H1 (cell line): ENCODE results near the gene MYL3. TPM values are rescaled to one million over a fixed set of nuclear protein-coding genes. Genes with fewer than 3 reads are reported as not detected.

Experiments used
- CTCF ChIA-PET: fragments of 300-600 bp; sonication (Branson Sonifier 250); formaldehyde crosslinking; loops from one replicate; lab custom pipeline; 2021; ENCODE audit not compliant: partially characterized antibody; lab: Charles Lee
- POLR2A ChIA-PET: fragments of 300-600 bp; sonication (Branson Sonifier 250); formaldehyde crosslinking; loops from one replicate; lab custom pipeline; 2021; ENCODE audit warnings: inconsistent platforms; ENCODE audit not compliant: partially characterized antibody; lab: Charles Lee
- DNase-seq, 2 experiments: peaks; one replicate each; pipeline versions ENCODE4 v3.0.0 to v3.0.0-alpha.2; 2010 to 2022; ENCODE audit warnings: low spot score in 2 of 2, low read depth in 1 of 2, mixed read lengths in 1 of 2
- FAIRE-seq: peaks from 2 replicates; lab custom pipeline; 2011; peaks lifted over from hg19 to GRCh38; lab: Jason Lieb, UNC
- H2AFZ ChIP-seq: 2 replicates; pipeline ENCODE4 v1.8.1; 2012; ENCODE audit warnings: low read length, inconsistent platforms
- H2AK5ac ChIP-seq: 2 replicates; pipeline ENCODE4 v1.6.1; 2013; ENCODE audit warnings: low read depth, low read length
- H2BK120ac ChIP-seq: replicated peaks from 2 replicates; pipeline ENCODE3; 2013; ENCODE audit warnings: low read depth, low read length, inconsistent platforms
- H2BK12ac ChIP-seq: 2 replicates; pipeline ENCODE4 v1.6.1; 2013; ENCODE audit warnings: low read depth, low read length
- H2BK15ac ChIP-seq: 2 replicates; pipeline ENCODE4 v1.6.1; 2013; ENCODE audit warnings: low read length
- H2BK20ac ChIP-seq: 2 replicates; pipeline ENCODE4 v1.6.1; 2013; ENCODE audit warnings: low read length
- H2BK5ac ChIP-seq: 2 replicates; pipeline ENCODE4 v1.6.1; 2013; ENCODE audit warnings: low read depth, low read length
- H3K14ac ChIP-seq: 2 replicates; pipeline ENCODE4 v1.6.1; 2013; ENCODE audit warnings: inconsistent platforms; ENCODE audit not compliant: insufficient read length
- H3K18ac ChIP-seq: 2 replicates; pipeline ENCODE4 v1.6.1; 2013; ENCODE audit warnings: low read length; ENCODE audit errors: extremely low read depth
- H3K23ac ChIP-seq: 2 replicates; pipeline ENCODE4 v1.6.1; 2013; ENCODE audit warnings: inconsistent platforms; ENCODE audit not compliant: insufficient read length
- H3K23me2 ChIP-seq: 2 replicates; pipeline ENCODE4 v1.6.1; 2013; ENCODE audit warnings: low read depth, low read length
- H3K27ac ChIP-seq: 2 replicates; pipeline ENCODE4 v1.6.1; 2011; ENCODE audit warnings: low read depth, low read length, inconsistent platforms
- H3K27me3 ChIP-seq, 4 experiments: replicated peaks in 1 of 4; 1 replicate in 1 of 4; 2 replicates in 3 of 4; pipeline versions ENCODE4 v1.6.1 to v1.8.1; 2011 to 2013; ENCODE audit warnings: low read length in 3 of 4, mild to moderate bottlenecking in 3 of 4, inconsistent platforms in 2 of 4, mixed read lengths in 2 of 4, moderate library complexity in 1 of 4; ENCODE audit not compliant: control insufficient read depth in 3 of 4, insufficient read depth in 3 of 4; ENCODE audit errors: extremely low read depth in 1 of 4
- H3K36me3 ChIP-seq, 4 experiments: 2 replicates each; pipeline versions ENCODE4 v1.6.1 to v1.8.1; 2011 to 2013; ENCODE audit warnings: mild to moderate bottlenecking in 4 of 4, low read length in 3 of 4, moderate library complexity in 2 of 4, control low read depth in 1 of 4, inconsistent platforms in 1 of 4; ENCODE audit not compliant: insufficient read depth in 4 of 4, control insufficient read depth in 2 of 4
- H3K4ac ChIP-seq: replicated peaks from 2 replicates; pipeline ENCODE3; 2013; ENCODE audit warnings: low read length, low read depth, mixed read lengths, inconsistent platforms; ENCODE audit not compliant: insufficient read length
- H3K4me1 ChIP-seq, 4 experiments: replicated peaks in 1 of 4; 1 replicate in 1 of 4; 2 replicates in 3 of 4; pipeline versions ENCODE4 v1.6.1 to v1.8.1; 2011 to 2013; ENCODE audit warnings: low read length in 3 of 4, inconsistent platforms in 2 of 4, mixed read lengths in 1 of 4; ENCODE audit not compliant: insufficient read depth in 4 of 4, control insufficient read depth in 3 of 4
- H3K4me2 ChIP-seq, 2 experiments: 2 replicates each; pipeline versions ENCODE4 v1.6.1 to v1.8.1; 2011 to 2013; ENCODE audit warnings: low read depth in 2 of 2, low read length in 2 of 2, control low read depth in 1 of 2, inconsistent platforms in 1 of 2, mild to moderate bottlenecking in 1 of 2; ENCODE audit not compliant: insufficient read depth in 1 of 2
- H3K4me3 ChIP-seq, 4 experiments: fragments of 200-600, 300-600 bp in 1 of 4; sonication (generic), shearing (Covaris generic), sonication (Bioruptor Twin) in 1 of 4; 2 replicates each; pipeline versions ENCODE4 v1.5.1 to v1.8.1; 2011 to 2016; ENCODE audit warnings: low read length in 4 of 4, low read depth in 3 of 4, control low read depth in 2 of 4, inconsistent platforms in 2 of 4, mild to moderate bottlenecking in 2 of 4, mixed read lengths in 1 of 4, moderate library complexity in 1 of 4; ENCODE audit not compliant: insufficient read depth in 2 of 4; ENCODE audit errors: extremely low read depth in 1 of 4
- H3K56ac ChIP-seq: replicated peaks from 2 replicates; pipeline ENCODE3; 2013; ENCODE audit warnings: low read depth, mild to moderate bottlenecking, mixed read lengths, low read length, inconsistent platforms; ENCODE audit not compliant: insufficient read length
- H3K79me1 ChIP-seq: 2 replicates; pipeline ENCODE4 v1.6.1; 2013; ENCODE audit warnings: low read depth, low read length, control low read depth
- H3K79me2 ChIP-seq, 2 experiments: 2 replicates each; pipeline versions ENCODE4 v1.6.1 to v1.8.1; 2012 to 2013; ENCODE audit warnings: low read length in 2 of 2, mild to moderate bottlenecking in 2 of 2, inconsistent platforms in 1 of 2; ENCODE audit not compliant: insufficient read depth in 2 of 2, control insufficient read depth in 1 of 2
- H3K9ac ChIP-seq, 4 experiments: replicated peaks in 1 of 4; 1 replicate in 1 of 4; 2 replicates in 3 of 4; pipeline versions ENCODE4 v1.6.1 to v1.8.1; 2011 to 2013; ENCODE audit warnings: low read depth in 3 of 4, low read length in 3 of 4, control low read depth in 2 of 4, mild to moderate bottlenecking in 2 of 4, moderate library complexity in 2 of 4, inconsistent platforms in 1 of 4; ENCODE audit errors: extremely low read depth in 1 of 4
- H3K9me3 ChIP-seq, 2 experiments: 2 replicates each; pipeline versions ENCODE4 v1.6.1 to v1.8.1; 2012 to 2013; ENCODE audit warnings: mild to moderate bottlenecking in 2 of 2, moderate library complexity in 2 of 2, control low read depth in 1 of 2, inconsistent platforms in 1 of 2, low read depth in 1 of 2, low read length in 1 of 2, mixed read lengths in 1 of 2; ENCODE audit not compliant: insufficient read depth in 2 of 2
- H4K20me1 ChIP-seq, 2 experiments: replicated peaks in 1 of 2; 2 replicates each; pipeline versions ENCODE3 to v1.8.1; 2011 to 2013; ENCODE audit warnings: inconsistent platforms in 2 of 2, low read length in 2 of 2, mild to moderate bottlenecking in 1 of 2; ENCODE audit not compliant: insufficient read depth in 2 of 2, control insufficient read depth in 1 of 2
- H4K5ac ChIP-seq: 2 replicates; pipeline ENCODE4 v1.6.1; 2013; ENCODE audit warnings: low read length, low read depth, mixed read lengths, inconsistent platforms; ENCODE audit not compliant: insufficient read length
- H4K8ac ChIP-seq: 2 replicates; pipeline ENCODE4 v1.8.0; 2013; ENCODE audit warnings: mild to moderate bottlenecking, moderate library complexity, low read length, inconsistent platforms; ENCODE audit not compliant: insufficient read depth; ENCODE audit errors: extremely low read depth
- H4K91ac ChIP-seq: replicated peaks from 2 replicates; pipeline ENCODE3; 2013; ENCODE audit warnings: low read length, mixed read lengths, inconsistent platforms; ENCODE audit not compliant: insufficient read length
- CHD2 ChIP-seq: IDR thresholded peaks from 2 replicates; pipeline ENCODE4 v1.6.1; 2012; ENCODE audit warnings: low read length, improper control_type of control experiment
- EGR1 ChIP-seq: IDR thresholded peaks from 2 replicates; pipeline ENCODE4 v1.6.1; 2011; ENCODE audit warnings: low read depth, low read length, borderline replicate concordance
- EZH2 ChIP-seq: fragments of 200-600 bp; sonication (generic); IDR thresholded peaks from 2 replicates; pipeline ENCODE4 v1.7.1; 2012; ENCODE audit warnings: low read depth, mild to moderate bottlenecking, moderate library complexity, low read length, inconsistent platforms; ENCODE audit not compliant: severe bottlenecking
- HDAC2 ChIP-seq, 2 experiments: fragments of 300-600 bp in 1 of 2; sonication (generic) in 1 of 2; IDR thresholded peaks; 2 replicates each; pipeline ENCODE4 v1.6.1; 2011 to 2012; ENCODE audit warnings: low read depth in 2 of 2, low read length in 2 of 2, mild to moderate bottlenecking in 2 of 2, moderate library complexity in 2 of 2, borderline replicate concordance in 1 of 2, inconsistent platforms in 1 of 2
- MAFK ChIP-seq: IDR thresholded peaks from 2 replicates; pipeline ENCODE4 v1.6.1; 2012; ENCODE audit warnings: low read depth, mild to moderate bottlenecking, improper control_type of control experiment, low read length
- RNF2 ChIP-seq: fragments of 200-900, 300-1000 bp; sonication (generic); IDR thresholded peaks from 2 replicates; pipeline ENCODE4 v1.7.1; 2016; ENCODE audit warnings: borderline replicate concordance, low read depth, mild to moderate bottlenecking, antibody characterized with exemption, low read length; ENCODE audit not compliant: poor library complexity, severe bottlenecking; ENCODE audit errors: missing control alignments
- SAP30 ChIP-seq: fragments of 300-600 bp; sonication (generic); IDR thresholded peaks from 2 replicates; pipeline ENCODE4 v1.7.1; 2012; ENCODE audit warnings: low read length, moderate library complexity, mild to moderate bottlenecking, inconsistent platforms; ENCODE audit not compliant: insufficient read depth, insufficient replicate concordance
- SP4 ChIP-seq: IDR thresholded peaks from 2 replicates; pipeline ENCODE4 v1.6.1; 2012; ENCODE audit warnings: low read length, inconsistent platforms
- TAF1 ChIP-seq: IDR thresholded peaks from 2 replicates; pipeline ENCODE4 v1.6.1; 2011; ENCODE audit warnings: mild to moderate bottlenecking, low read depth, low read length
- WGBS, 2 experiments: shearing (Covaris generic) in 1 of 2; methylation state at CpG; one replicate each; pipeline versions ENCODE4 v1.1.6 to v1.1.7; 2013 to 2015; ENCODE audit warnings: low lambda C conversion rate in 2 of 2, mixed read lengths in 2 of 2, inconsistent platforms in 1 of 2, low coverage in 1 of 2, missing lambda C conversion rate in 1 of 2; ENCODE audit not compliant: insufficient replicate concordance in 2 of 2, insufficient coverage in 1 of 2, insufficient read length in 1 of 2; ENCODE audit errors: extremely low coverage in 1 of 2, missing lambda C conversion rate in 1 of 2; 5-methylcytosine and 5-hydroxymethylcytosine counted together
- polyA plus RNA-seq, 7 experiments: library from polyadenylated mRNA; depleted of rRNA in 3 of 7; stranded (reverse) in 5 of 7; unstranded in 2 of 7; fragments of >200 nt in 5 of 7; fragments of 200-250 nt in 2 of 7; gene quantifications; 1 replicate in 5 of 7; 2 replicates in 1 of 7; 4 replicates in 1 of 7; pipeline versions ENCODE4 v1.2.1 to v1.2.3, GENCODE V29; 2011 to 2013; ENCODE audit warnings: missing spikeins in 2 of 7, mixed read lengths in 2 of 7
- total RNA-seq: library from RNA; stranded (reverse); fragmentation: NEBNext Ultra II Directional; extraction: Animal tissue kit (Norgen Biotek cat#: 25700); gene quantifications from 2 replicates; pipeline ENCODE4 v1.2.1, GENCODE V29; 2021

The MYL3 gene
- total and polyA plus RNA-seq, 2 of the 8 experiments (the other 6 are each of a cell fraction or from before 2014, with no cell fraction given) = 0.06 TPM; not detected in 1

DNA sequence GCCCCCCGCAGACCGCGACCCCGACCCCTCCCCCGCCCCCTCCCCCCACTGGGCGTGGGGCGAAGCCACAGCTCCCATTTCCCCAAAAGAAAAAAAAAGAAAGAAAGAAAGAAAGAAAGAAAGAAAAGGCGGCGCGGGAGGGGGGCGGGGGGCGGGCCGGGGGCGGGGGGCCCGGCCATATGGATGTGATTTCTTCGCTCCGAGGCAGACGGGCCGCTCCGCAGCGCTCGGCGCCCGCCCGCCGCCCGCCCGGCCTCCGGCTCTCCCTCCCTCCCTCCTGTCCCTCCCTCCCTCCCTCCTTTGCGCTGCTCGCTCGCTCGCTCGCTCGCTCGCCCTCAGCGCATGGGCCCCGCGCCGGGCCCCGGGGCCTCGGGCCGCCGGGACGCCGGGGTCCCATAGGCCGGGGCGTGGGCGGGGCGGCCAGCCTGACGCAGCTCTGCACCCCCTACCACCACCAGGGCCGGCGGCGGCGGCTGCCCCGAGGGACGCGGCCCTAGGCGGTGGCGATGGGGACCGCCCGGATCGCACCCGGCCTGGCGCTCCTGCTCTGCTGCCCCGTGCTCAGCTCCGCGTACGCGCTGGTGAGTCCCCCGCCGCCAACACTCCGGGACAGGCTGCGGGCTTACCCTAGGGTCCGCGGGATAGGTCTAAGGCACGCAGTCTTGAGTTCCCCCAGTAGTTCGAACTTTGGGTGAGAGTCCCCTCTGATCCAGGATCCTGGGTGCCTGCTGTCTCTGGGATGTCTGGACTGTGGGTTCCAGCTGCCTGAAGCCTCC is 20.0 kb upstream of the MYL3 start:
- 2% methylated on average over 28 of the region's 78 CpGs; no CpG with 5 or more reads in 1 of the 2 experiments for WGBS, 2 experiments
- H3K23me2 ChIP-seq = peaks cover 11% of the 10 kb centered on the region; the same call in 1 of the 2 replicates
- H3K9ac ChIP-seq = no peak overlapping the region
- DNase-seq (peak in 1 of 2 experiments; percentile 67), FAIRE-seq (no peak)
- CTCF ChIA-PET = interaction anchor here (0.6 to 13.1 kb wide), 8 partner anchors 10 to 395 kb away, joined by 3 to 88 read pairs (median 4); no protein-coding TSS in a partner anchor
- no peak overlapping the region for H4K8ac ChIP-seq
- no peak overlapping the region for H2BK120ac ChIP-seq
- no peak overlapping the region for H3K56ac ChIP-seq
- H3K4me2 ChIP-seq = peak overlapping the region; percentile 74 to 99
- peak overlapping the region; percentile 18 to 75 (median 60) for H3K4me3 ChIP-seq
- H3K27ac ChIP-seq = no peak overlapping the region
- no peak overlapping the region for H3K14ac ChIP-seq
- H3K36me3 ChIP-seq = no peaks in the 10 kb centered on the region
- no peak overlapping the region; the same call in none of the 2 replicates for H3K18ac ChIP-seq
- no peak overlapping the region for H2AK5ac ChIP-seq
- H4K20me1 ChIP-seq = peaks cover 7 to 17% of the 10 kb centered on the region in 2 experiments
- H3K4me1 ChIP-seq = peaks cover 0 to 11% (median 8%) of the 10 kb centered on the region in 4 experiments; a peak in 6 of 7 replicates
- no peaks in the 10 kb centered on the region for H3K9me3 ChIP-seq
- H2BK12ac ChIP-seq = no peak overlapping the region
- no peak overlapping the region for H2BK20ac ChIP-seq
- no peak overlapping the region for H3K4ac ChIP-seq
- H2BK15ac ChIP-seq = no peak overlapping the region
- H4K5ac ChIP-seq = no peak overlapping the region
- H3K79me2 ChIP-seq = no peaks in the 10 kb centered on the region
- H2BK5ac ChIP-seq = no peak overlapping the region
- POLR2A ChIA-PET = interaction anchor here (1.3 to 1.6 kb wide), 2 partner anchors 9 to 15 kb away, joined by 4 to 5 read pairs; no protein-coding TSS in a partner anchor
- no peak overlapping the region for H3K23ac ChIP-seq
- H3K79me1 ChIP-seq = no peaks in the 10 kb centered on the region
- H2AFZ ChIP-seq = no peak overlapping the region
- peaks cover 53 to 86% (median 79%) of the 10 kb centered on the region in 4 experiments for H3K27me3 ChIP-seq
- no peak overlapping the region for H4K91ac ChIP-seq
- no peak for TF ChIP-seq EGR1
- no peak for TF ChIP-seq CHD2
- TF ChIP-seq MAFK = no peak
- TF ChIP-seq TAF1 = no peak
- TF ChIP-seq EZH2 = peak; percentile 71
- TF ChIP-seq HDAC2 (IDR thresholded peaks at IDR 0.05; ENCODE audit: borderline replicate concordance in 1 of 2, low read depth in 2 of 2, low read length in 2 of 2) = no peak
- no peak for TF ChIP-seq SP4
- no peak for TF ChIP-seq SAP30
- TF ChIP-seq RNF2 = peak; percentile 67
